H9 (cell line): Measurements from ENCODE around the gene ZCCHC10. TPM values are rescaled to one million over a fixed set of nuclear protein-coding genes. Genes with fewer than 3 reads are reported as not detected.

Source experiments
- DNase-seq: peaks from one replicate; pipeline ENCODE4 v3.0.0-alpha.2; 2017
- H2AFZ ChIP-seq: one replicate; pipeline ENCODE4 v1.6.1; 2013; ENCODE audit warnings: mild to moderate bottlenecking, low read length, control low read depth, moderate library complexity
- H2AK5ac ChIP-seq: 2 replicates; pipeline ENCODE4 v1.6.1; 2013; ENCODE audit warnings: low read length, control low read depth, mixed read lengths; ENCODE audit not compliant: insufficient read length
- H2BK120ac ChIP-seq: one replicate; pipeline ENCODE4 v1.6.1; 2013; ENCODE audit warnings: low read depth, mild to moderate bottlenecking, low read length, control low read depth, inconsistent platforms; ENCODE audit not compliant: poor library complexity, severe bottlenecking
- H2BK12ac ChIP-seq: 2 replicates; pipeline ENCODE4 v1.6.1; 2013; ENCODE audit warnings: low read length, control low read depth, mixed read lengths, low read depth; ENCODE audit not compliant: insufficient read length
- H2BK15ac ChIP-seq: 2 replicates; pipeline ENCODE4 v1.6.1; 2013; ENCODE audit warnings: low read depth, low read length, control low read depth
- H2BK20ac ChIP-seq: one replicate; pipeline ENCODE4 v1.6.1; 2013; ENCODE audit warnings: low read depth, mild to moderate bottlenecking, low read length, control low read depth, inconsistent platforms; ENCODE audit not compliant: poor library complexity, severe bottlenecking
- H2BK5ac ChIP-seq: 2 replicates; pipeline ENCODE4 v1.6.1; 2013; ENCODE audit warnings: low read length, control low read depth, mixed read lengths; ENCODE audit not compliant: insufficient read length
- H3K14ac ChIP-seq: 2 replicates; pipeline ENCODE4 v1.6.1; 2013; ENCODE audit warnings: low read length, control low read depth; ENCODE audit not compliant: insufficient read depth
- H3K18ac ChIP-seq: 2 replicates; pipeline ENCODE4 v1.6.1; 2013; ENCODE audit warnings: low read depth, mild to moderate bottlenecking, mixed read lengths, low read length, control low read depth; ENCODE audit not compliant: insufficient read length
- H3K23ac ChIP-seq: 2 replicates; pipeline ENCODE4 v1.6.1; 2013; ENCODE audit warnings: low read length, control low read depth, mixed read lengths, low read depth; ENCODE audit not compliant: insufficient read length
- H3K23me2 ChIP-seq: 2 replicates; pipeline ENCODE4 v1.6.1; 2013; ENCODE audit warnings: low read depth, mild to moderate bottlenecking, mixed read lengths, low read length, control low read depth; ENCODE audit not compliant: insufficient read length, poor library complexity, severe bottlenecking
- H3K27ac ChIP-seq: 2 replicates; pipeline ENCODE4 v1.5.1; 2013; ENCODE audit warnings: low read length, control low read depth, mixed read lengths, low read depth; ENCODE audit not compliant: insufficient read length
- H3K27me3 ChIP-seq: 2 replicates; pipeline ENCODE4 v1.6.1; 2013; ENCODE audit warnings: low read length, control low read depth, inconsistent platforms; ENCODE audit not compliant: insufficient read depth
- H3K4ac ChIP-seq: 2 replicates; pipeline ENCODE4 v1.6.1; 2013; ENCODE audit warnings: low read depth, mild to moderate bottlenecking, control low read depth, inconsistent platforms, low read length, moderate library complexity
- H3K4me1 ChIP-seq: 2 replicates; pipeline ENCODE4 v1.6.1; 2013; ENCODE audit warnings: low read length, control low read depth, inconsistent platforms; ENCODE audit not compliant: insufficient read depth
- H3K4me2 ChIP-seq: 2 replicates; pipeline ENCODE4 v1.6.1; 2013; ENCODE audit warnings: low read length, control low read depth, mixed read lengths; ENCODE audit not compliant: insufficient read length, insufficient read depth
- H3K56ac ChIP-seq: 2 replicates; pipeline ENCODE4 v1.6.1; 2013; ENCODE audit warnings: low read depth, mild to moderate bottlenecking, mixed read lengths, low read length, control low read depth; ENCODE audit not compliant: insufficient read length
- H3K79me1 ChIP-seq: 2 replicates; pipeline ENCODE4 v1.6.1; 2013; ENCODE audit warnings: low read depth, mild to moderate bottlenecking, moderate library complexity, low read length, control low read depth, inconsistent platforms; ENCODE audit not compliant: insufficient read depth, poor library complexity, severe bottlenecking
- H3K79me2 ChIP-seq: 2 replicates; pipeline ENCODE4 v1.6.1; 2013; ENCODE audit warnings: low read length, control low read depth, inconsistent platforms; ENCODE audit not compliant: insufficient read depth
- H3K9ac ChIP-seq: 2 replicates; pipeline ENCODE4 v1.6.1; 2013; ENCODE audit warnings: low read length, control low read depth, mixed read lengths; ENCODE audit not compliant: insufficient read length; ENCODE audit errors: extremely low read depth
- H3K9me3 ChIP-seq: one replicate; pipeline ENCODE4 v1.6.1; 2013; ENCODE audit warnings: low read depth, low read length, inconsistent platforms; ENCODE audit not compliant: control insufficient read depth
- H3T11ph ChIP-seq: one replicate; pipeline ENCODE4 v1.6.1; 2013; ENCODE audit warnings: mild to moderate bottlenecking, low read length, control low read depth, inconsistent platforms
- H4K20me1 ChIP-seq: one replicate; pipeline ENCODE4 v1.6.1; 2013; ENCODE audit not compliant: control insufficient read depth, insufficient read length, insufficient read depth
- H4K5ac ChIP-seq: 2 replicates; pipeline ENCODE4 v1.6.1; 2013; ENCODE audit warnings: low read depth, mild to moderate bottlenecking, mixed read lengths, low read length, control low read depth; ENCODE audit not compliant: insufficient read length
- H4K8ac ChIP-seq: replicated peaks from 2 replicates; pipeline ENCODE4 v1.6.1; 2013; ENCODE audit warnings: low read length, control low read depth, mixed read lengths, low read depth; ENCODE audit not compliant: insufficient read length
- H4K91ac ChIP-seq: 2 replicates; pipeline ENCODE4 v1.6.1; 2013; ENCODE audit warnings: low read depth, mild to moderate bottlenecking, moderate library complexity, mixed read lengths, low read length, control low read depth; ENCODE audit not compliant: insufficient read length
- H3K27ac Mint-ChIP-seq, 3 experiments: 2 replicates in 2 of 3; 3 replicates in 1 of 3; pipeline ENCODE4 v1.8.0; 2020 to 2021; ENCODE audit warnings: mixed read lengths in 3 of 3, mild to moderate bottlenecking in 1 of 3, moderate library complexity in 1 of 3
- H3K27me3 Mint-ChIP-seq: 2 replicates; pipeline ENCODE4 v1.8.0; 2021; ENCODE audit warnings: low read depth, mild to moderate bottlenecking, moderate library complexity, mixed read lengths
- H3K36me3 Mint-ChIP-seq, 3 experiments: 2 replicates in 2 of 3; 3 replicates in 1 of 3; pipeline ENCODE4 v1.8.0; 2020 to 2021; ENCODE audit warnings: low read depth in 3 of 3, mixed read lengths in 3 of 3; ENCODE audit not compliant: insufficient read depth in 1 of 3
- H3K4me1 Mint-ChIP-seq, 2 experiments: 2 replicates each; pipeline ENCODE4 v1.8.0; 2020; ENCODE audit warnings: mixed read lengths in 2 of 2
- H3K4me3 Mint-ChIP-seq, 2 experiments: 2 replicates in 1 of 2; 3 replicates in 1 of 2; pipeline ENCODE4 v1.8.0; 2020 to 2021; ENCODE audit warnings: mild to moderate bottlenecking in 2 of 2, mixed read lengths in 2 of 2, moderate library complexity in 1 of 2
- H3K9me3 Mint-ChIP-seq, 2 experiments: 2 replicates in 1 of 2; 3 replicates in 1 of 2; pipeline ENCODE4 v1.8.0; 2020; ENCODE audit warnings: mild to moderate bottlenecking in 2 of 2, mixed read lengths in 2 of 2, moderate library complexity in 1 of 2
- WGBS: extraction: QIAGEN DNeasy Blood & Tissue Kit; methylation state at CpG from one replicate; pipeline ENCODE4 v1.1.7; 2013; ENCODE audit warnings: missing lambda C conversion rate, low lambda C conversion rate, mixed read lengths; ENCODE audit not compliant: insufficient read length; ENCODE audit errors: extremely low coverage; 5-methylcytosine and 5-hydroxymethylcytosine counted together
- total RNA-seq: library from RNA; stranded (reverse); gene quantifications from 2 replicates; pipeline ENCODE4 v1.2.1, GENCODE V29; 2021
- TF ChIP-seq, protein P1 (sequence below): fragments of 200-600 bp; sonication (generic); conservative IDR thresholded peaks from 3 replicates; pipeline ENCODE4 v1.8.0; 2021; ENCODE audit warnings: antibody characterized with exemption, mild to moderate bottlenecking

ZCCHC10 gene
- total RNA-seq, 1 experiment from 2014 or later, result 34.0 TPM

DNA sequence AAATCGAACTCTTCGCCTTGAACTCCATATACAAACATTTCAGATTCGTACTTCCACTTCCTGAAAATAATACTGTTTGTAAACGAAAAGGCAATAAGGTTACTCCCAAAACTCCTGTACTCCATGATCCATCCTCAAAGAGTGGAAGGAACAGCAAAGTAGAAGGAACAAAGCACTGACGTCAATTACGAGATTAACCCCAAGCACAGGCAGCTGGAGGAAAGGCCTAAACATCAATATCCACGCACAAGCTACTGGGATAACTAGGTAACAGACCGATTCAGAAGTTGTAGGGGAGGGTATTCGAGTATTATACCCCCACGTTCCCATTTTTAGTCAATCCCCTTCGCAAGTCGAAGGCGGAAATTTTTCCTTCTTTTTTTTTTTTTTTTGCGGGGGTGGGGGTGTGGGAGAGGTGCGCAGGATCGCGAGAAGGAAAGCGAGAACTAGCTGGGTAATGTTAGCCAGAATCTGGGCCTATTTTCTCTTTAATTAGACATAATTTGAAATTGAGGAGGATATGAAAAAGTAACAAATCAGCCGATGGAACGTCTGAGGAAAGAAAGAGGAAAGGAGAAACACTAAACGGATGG is 63.8 kb downstream of the ZCCHC10 start:
- DNase-seq, result no peak
- no peaks in the 10 kb centered on the region for H3K4me1 ChIP-seq
- peak overlapping the region; percentile 97 for H3K4me2 ChIP-seq
- H4K91ac ChIP-seq, result no peak overlapping the region
- H3K79me2 ChIP-seq, result peaks cover 36% of the 10 kb centered on the region; the same call in 1 of the 2 replicates
- WGBS, result no CpG with 5 or more reads among the region's 21 CpGs
- no peak overlapping the region for H3K23ac ChIP-seq
- peak overlapping the region; percentile 98 for H3K9ac ChIP-seq
- Mint-ChIP-seq H3K27ac (peak overlapping the region; percentile 99), H3K4me1 (peaks cover 6 to 10% of the 10 kb centered on the region in 2 experiments; a peak in 3 of 4 replicates), H3K27me3 (no peaks in the 10 kb centered on the region), H3K9me3 (peaks cover 0 to 2% of the 10 kb centered on the region in 2 experiments; a peak in 1 of 5 replicates), H3K36me3 (peaks cover 5 to 8% (median 6%) of the 10 kb centered on the region in 3 experiments; a peak in 5 of 7 replicates), H3K4me3 (peak overlapping the region; percentile 95 to 98)
- peak overlapping the region; percentile 78 for H3T11ph ChIP-seq
- no peak overlapping the region for H2BK15ac ChIP-seq
- peak overlapping the region; percentile 3 for H2BK12ac ChIP-seq
- H2AK5ac ChIP-seq, result peak overlapping the region; percentile 41
- peaks cover 13% of the 10 kb centered on the region for H3K23me2 ChIP-seq
- peak overlapping the region; percentile 92 for H3K18ac ChIP-seq
- H3K27me3 ChIP-seq, result no peaks in the 10 kb centered on the region
- TF ChIP-seq, protein P1, sequence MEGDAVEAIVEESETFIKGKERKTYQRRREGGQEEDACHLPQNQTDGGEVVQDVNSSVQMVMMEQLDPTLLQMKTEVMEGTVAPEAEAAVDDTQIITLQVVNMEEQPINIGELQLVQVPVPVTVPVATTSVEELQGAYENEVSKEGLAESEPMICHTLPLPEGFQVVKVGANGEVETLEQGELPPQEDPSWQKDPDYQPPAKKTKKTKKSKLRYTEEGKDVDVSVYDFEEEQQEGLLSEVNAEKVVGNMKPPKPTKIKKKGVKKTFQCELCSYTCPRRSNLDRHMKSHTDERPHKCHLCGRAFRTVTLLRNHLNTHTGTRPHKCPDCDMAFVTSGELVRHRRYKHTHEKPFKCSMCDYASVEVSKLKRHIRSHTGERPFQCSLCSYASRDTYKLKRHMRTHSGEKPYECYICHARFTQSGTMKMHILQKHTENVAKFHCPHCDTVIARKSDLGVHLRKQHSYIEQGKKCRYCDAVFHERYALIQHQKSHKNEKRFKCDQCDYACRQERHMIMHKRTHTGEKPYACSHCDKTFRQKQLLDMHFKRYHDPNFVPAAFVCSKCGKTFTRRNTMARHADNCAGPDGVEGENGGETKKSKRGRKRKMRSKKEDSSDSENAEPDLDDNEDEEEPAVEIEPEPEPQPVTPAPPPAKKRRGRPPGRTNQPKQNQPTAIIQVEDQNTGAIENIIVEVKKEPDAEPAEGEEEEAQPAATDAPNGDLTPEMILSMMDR, result no peak
- no peak overlapping the region for H2BK120ac ChIP-seq
- H3K79me1 ChIP-seq, result no peaks in the 10 kb centered on the region
- H4K8ac ChIP-seq, result no peak overlapping the region
- H2AFZ ChIP-seq, result peak overlapping the region; percentile 88
- H3K14ac ChIP-seq, result peak overlapping the region; percentile 80; the same call in 1 of the 2 replicates
- no peaks in the 10 kb centered on the region for H4K20me1 ChIP-seq
- H3K56ac ChIP-seq, result peak overlapping the region; percentile 56
- H3K4ac ChIP-seq, result peak overlapping the region; percentile 82; the same call in 1 of the 2 replicates
- H2BK20ac ChIP-seq, result no peak overlapping the region
- H3K9me3 ChIP-seq, result no peaks in the 10 kb centered on the region
- peak overlapping the region; percentile 98 for H2BK5ac ChIP-seq
- H4K5ac ChIP-seq, result peak overlapping the region; percentile 83
- H3K27ac ChIP-seq, result peak overlapping the region; percentile 76
